D721Med (cell line): ENCODE measurements around the gene ACIN1.

Source experiments
- DNase-seq: peaks from one replicate; pipeline ENCODE4 v3.0.0; 2011; ENCODE audit warnings: low spot score; ENCODE audit not compliant: insufficient read length
- FAIRE-seq: peaks from 2 replicates; lab custom pipeline; 2011; peaks lifted over from hg19 to GRCh38; lab: Jason Lieb, UNC
- CTCF ChIP-seq: IDR thresholded peaks from 2 replicates; pipeline ENCODE4 v1.5.1; 2012; ENCODE audit warnings: mild to moderate bottlenecking, control low read depth; ENCODE audit not compliant: insufficient read depth; ENCODE audit errors: missing control alignments

Gene ACIN1

GRCh38 chr14:23009483-23009938, 85.4 kb downstream of the ACIN1 start:
- TF ChIP-seq CTCF: no peak
- no peak for FAIRE-seq
- DNase-seq: no peak

GRCh38 chr14:23008831-23009230, 86.1 kb downstream of the ACIN1 start:
- FAIRE-seq (no peak), DNase-seq (no peak)
- TF ChIP-seq CTCF: no peak
